Breast epithelium (tissue), 3 donors: ENCODE results near the gene ROR1.

Experiments used
- CTCF ChIP-seq, 3 donors: fragments of 450-650 bp; IDR thresholded peaks; one replicate each; pipeline ENCODE4 v1.5.1; 2016 to 2017; ENCODE audit warnings: antibody characterized with exemption in 3 of 3, mild to moderate bottlenecking in 3 of 3, moderate library complexity in 3 of 3
- POLR2A ChIP-seq: fragments of 450-650 bp; IDR thresholded peaks from one replicate; pipeline ENCODE4 v1.6.1; 2016; ENCODE audit warnings: antibody characterized with exemption, mild to moderate bottlenecking, moderate library complexity
- POLR2AphosphoS5 ChIP-seq, 3 donors: sonication (generic); formaldehyde crosslinking; IDR thresholded peaks; one replicate each; pipeline ENCODE4 v1.6.1; 2017; ENCODE audit warnings: antibody characterized with exemption in 3 of 3

GRCh38 chr1:63740432-63740831 lies 33.4 kb upstream of the ROR1 start:
- TF ChIP-seq CTCF (IDR thresholded peaks at IDR 0.05) (no peak), POLR2A (no peak), POLR2AphosphoS5 (IDR thresholded peaks at IDR 0.05) (no peak)
